Thyroid gland (tissue), 4 donors: Measurements from ENCODE around the gene PCDHGA9. TPM values are rescaled to one million over a fixed set of nuclear protein-coding genes. Genes with fewer than 3 reads are reported as not detected.

ENCODE experiments used
- DNase-seq, 2 donors: peaks; one replicate each; pipeline ENCODE4 v3.0.0-alpha.2; 2019
- H3K27ac ChIP-seq, 3 donors: fragments of 200-600 bp; sonication (generic); 1 replicate in 2 of 3; 2 replicates in 1 of 3; pipeline ENCODE4 v1.5.1; 2016 to 2019; ENCODE audit warnings: mild to moderate bottlenecking in 1 of 3, moderate library complexity in 1 of 3
- H3K27me3 ChIP-seq: fragments of 200-600 bp; sonication (generic); one replicate; pipeline ENCODE4 v1.5.1; 2019
- H3K36me3 ChIP-seq, 2 donors: fragments of 200-600 bp; sonication (generic); one replicate each; pipeline ENCODE4 v1.5.1; 2016 to 2019
- H3K4me1 ChIP-seq, 2 donors: fragments of 200-600 bp; sonication (generic); one replicate each; pipeline ENCODE4 v1.5.1; 2017 to 2019
- H3K4me3 ChIP-seq, 3 donors: fragments of 200-600 bp; sonication (generic); replicated peaks in 1 of 3; 1 replicate in 2 of 3; 2 replicates in 1 of 3; pipeline ENCODE4 v1.5.1; 2016; ENCODE audit warnings: mild to moderate bottlenecking in 1 of 3
- H3K9me3 ChIP-seq: fragments of 200-600 bp; sonication (generic); one replicate; pipeline ENCODE4 v1.5.1; 2017
- CTCF ChIP-seq, 6 experiments: fragments of 200-600 bp in 3 of 6; fragments of 450-650 bp in 3 of 6; sonication (generic) in 3 of 6; IDR thresholded peaks; one replicate each; pipeline ENCODE4 v1.5.1; 2016 to 2019; ENCODE audit warnings: antibody characterized with exemption in 6 of 6, mild to moderate bottlenecking in 2 of 6, inconsistent platforms in 1 of 6, moderate library complexity in 1 of 6
- POLR2A ChIP-seq, 2 donors: fragments of 450-650 bp; IDR thresholded peaks; one replicate each; pipeline ENCODE4 v1.6.1; 2017; ENCODE audit warnings: antibody characterized with exemption in 2 of 2, mild to moderate bottlenecking in 2 of 2, moderate library complexity in 1 of 2
- WGBS, 2 donors: methylation state at CpG; one replicate each; pipeline ENCODE4 v1.1.5; 2017; 5-methylcytosine and 5-hydroxymethylcytosine counted together
- intact Hi-C: fragments of 100-400 bp; cut with DNase I; formaldehyde crosslinking; loops from one replicate; pipeline ENCODE4 v1.15.1; 2023
- total RNA-seq, 4 donors: library from RNA; depleted of rRNA; stranded (reverse); fragments of >200 nt; gene quantifications; one replicate each; pipeline ENCODE4 v1.2.3, GENCODE V29; 2016

The PCDHGA9 gene
- 10 to 100 TPM in 3 of 4 donors, 1 to 10 TPM in 1; 9.7 to 12.1 (median 11.0) TPM for total RNA-seq

- WGBS, 2 donors = 13 to 16% methylated on average over 27 of the region's 27 CpGs
- no peaks in the 10 kb centered on the region for H3K27me3 ChIP-seq
- H3K27ac ChIP-seq = no peak within 1 kb of the TSS
Observed at GRCh38 chr5:141402553-141403243, at the start of gene PCDHGA9. PCDHGA9 (plus strand) TSS chr5:141402778; CDS start chr5:141402953, 175 bp downstream.

DNA sequence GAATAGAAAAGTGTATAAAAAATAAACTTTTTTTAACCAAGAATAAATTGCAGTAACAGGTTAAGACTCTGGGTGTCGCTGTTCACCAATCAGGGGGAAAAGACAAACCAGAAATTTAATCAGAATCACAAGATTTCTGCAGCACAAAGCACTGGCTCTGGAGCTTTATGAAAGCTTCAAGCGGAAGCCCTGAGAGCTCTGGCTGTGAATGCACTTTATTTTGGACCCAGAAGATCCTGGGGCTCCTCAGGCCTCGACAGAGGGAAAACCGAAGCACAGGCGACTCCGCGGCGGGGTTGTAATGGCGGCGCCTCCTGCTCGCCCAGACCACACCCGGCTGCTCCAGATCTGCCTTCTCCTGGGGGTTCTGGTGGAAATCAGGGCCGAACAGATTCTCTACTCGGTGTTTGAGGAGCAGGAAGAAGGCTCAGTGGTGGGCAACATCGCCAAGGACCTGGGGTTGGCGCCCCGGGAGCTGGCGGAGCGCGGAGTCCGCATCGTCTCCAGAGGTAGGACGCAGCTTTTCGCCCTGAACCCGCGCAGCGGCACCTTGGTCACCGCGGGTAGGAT is 47.6 kb upstream of the PCDHGA9 start, which contains the start of gene PCDHGA4:
Gene PCDHGA4, plus strand, starts transcription at position 122 of the 570 bp plus-strand sequence. Its CDS starts 87 bp downstream, at position 209.
- intact Hi-C loops = no loop called here
- Histone ChIP-seq H3K4me3 (peak within 1 kb of the TSS in 2 of 3 donors; percentile 8 to 13), H3K9me3 (peaks cover 4% of the 10 kb centered on the region), H3K27me3 (no peaks in the 10 kb centered on the region), H3K27ac (no peak within 1 kb of the TSS), H3K4me1 (no peaks in the 10 kb centered on the region), H3K36me3 (no peaks in the 10 kb centered on the region)
- DNase-seq = no peak
- TF ChIP-seq CTCF (IDR thresholded peaks at IDR 0.05) (peak in 5 of 6 experiments; percentile 9 to 30 (median 18)), POLR2A (IDR thresholded peaks at IDR 0.05) (no peak)
- WGBS, 2 donors = 14 to 17% methylated on average over 21 to 29 of the region's 29 CpGs

More at GRCh38 chr5:141402553-141403243, at the start of gene PCDHGA9:
- H3K9me3 ChIP-seq = no peaks in the 10 kb centered on the region
- H3K4me1 ChIP-seq = peaks cover 4 to 7% of the 10 kb centered on the region in 2 donors
- H3K4me3 ChIP-seq = peak within 1 kb of the TSS in 1 of 3 donors; percentile 19
- H3K36me3 ChIP-seq = no peaks in the 10 kb centered on the region
- TF ChIP-seq CTCF (IDR thresholded peaks at IDR 0.05) = peak in 3 of 6 experiments; percentile 20 to 45 (median 35)
- TF ChIP-seq POLR2A (IDR thresholded peaks at IDR 0.05) = no peak
- intact Hi-C loops = no loop called here
- DNase-seq = peak in 1 of 2 donors; percentile 44

DNA sequence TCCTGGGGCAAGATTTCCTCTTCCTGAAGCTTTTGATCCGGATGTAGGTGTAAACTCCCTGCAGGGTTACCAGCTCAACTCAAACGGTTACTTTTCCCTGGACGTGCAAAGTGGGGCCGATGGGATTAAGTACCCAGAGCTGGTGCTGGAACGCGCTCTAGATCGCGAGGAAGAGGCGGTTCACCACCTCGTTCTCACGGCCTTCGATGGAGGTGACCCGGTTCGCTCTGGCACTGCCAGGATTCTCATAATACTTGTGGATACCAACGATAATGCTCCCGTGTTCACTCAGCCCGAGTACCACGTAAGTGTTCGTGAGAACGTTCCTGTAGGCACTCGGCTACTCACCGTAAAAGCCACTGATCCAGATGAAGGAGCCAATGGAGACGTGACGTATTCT is 46.9 kb upstream of the PCDHGA9 start:
- 48 to 62% methylated on average over 24 of the region's 24 CpGs for WGBS, 2 donors
- Histone ChIP-seq H3K27ac (no peak overlapping the region), H3K4me1 (no peaks in the 10 kb centered on the region), H3K27me3 (no peaks in the 10 kb centered on the region), H3K9me3 (peaks cover 4% of the 10 kb centered on the region), H3K4me3 (no peak overlapping the region), H3K36me3 (no peaks in the 10 kb centered on the region)
- intact Hi-C loops = no loop called here
- no peak for DNase-seq
- TF ChIP-seq POLR2A (IDR thresholded peaks at IDR 0.05) (no peak), CTCF (IDR thresholded peaks at IDR 0.05) (no peak)

DNA sequence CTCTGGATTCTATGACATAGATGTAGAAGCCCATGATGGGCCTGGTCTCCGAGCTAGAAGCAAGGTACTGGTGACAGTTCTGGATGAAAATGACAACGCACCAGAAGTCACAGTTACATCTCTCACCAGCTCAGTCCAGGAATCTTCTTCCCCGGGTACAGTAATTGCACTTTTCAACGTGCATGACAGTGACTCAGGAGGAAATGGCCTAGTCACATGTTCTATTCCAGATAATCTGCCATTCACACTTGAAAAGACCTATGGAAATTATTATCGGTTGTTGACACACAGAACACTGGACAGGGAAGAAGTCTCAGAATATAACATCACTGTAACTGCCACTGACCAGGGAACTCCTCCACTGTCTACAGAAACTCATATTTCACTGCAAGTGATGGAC is 46.4 kb upstream of the PCDHGA9 start:
- Histone ChIP-seq H3K27me3 (no peaks in the 10 kb centered on the region), H3K27ac (no peak overlapping the region), H3K4me3 (no peak overlapping the region), H3K9me3 (peaks cover 4% of the 10 kb centered on the region), H3K4me1 (no peaks in the 10 kb centered on the region), H3K36me3 (no peaks in the 10 kb centered on the region)
- 75 to 76% methylated on average over 5 of the region's 5 CpGs for WGBS, 2 donors
- DNase-seq = no peak
- intact Hi-C loops = no loop called here
- TF ChIP-seq CTCF (IDR thresholded peaks at IDR 0.05) (no peak), POLR2A (IDR thresholded peaks at IDR 0.05) (no peak)

GRCh38 chr5:141356950-141357349 is 45.6 kb upstream of the PCDHGA9 start:
- DNase-seq = no peak
- Histone ChIP-seq H3K4me3 (no peak overlapping the region), H3K9me3 (peaks cover 4% of the 10 kb centered on the region), H3K36me3 (no peaks in the 10 kb centered on the region), H3K27me3 (no peaks in the 10 kb centered on the region), H3K4me1 (no peaks in the 10 kb centered on the region), H3K27ac (no peak overlapping the region)
- WGBS, 2 donors = 40 to 61% methylated on average over 2 to 15 of the region's 19 CpGs
- TF ChIP-seq POLR2A (IDR thresholded peaks at IDR 0.05) (no peak), CTCF (IDR thresholded peaks at IDR 0.05) (no peak)
- intact Hi-C loops = no loop called here
